ENCODE data around the gene ADAM12. TPM values are rescaled to one million over a fixed set of nuclear protein-coding genes. Genes with fewer than 3 reads are reported as not detected.

Gene ADAM12
- total RNA-seq, 1 experiment from 2014 or later = 0.24 TPM

DNA sequence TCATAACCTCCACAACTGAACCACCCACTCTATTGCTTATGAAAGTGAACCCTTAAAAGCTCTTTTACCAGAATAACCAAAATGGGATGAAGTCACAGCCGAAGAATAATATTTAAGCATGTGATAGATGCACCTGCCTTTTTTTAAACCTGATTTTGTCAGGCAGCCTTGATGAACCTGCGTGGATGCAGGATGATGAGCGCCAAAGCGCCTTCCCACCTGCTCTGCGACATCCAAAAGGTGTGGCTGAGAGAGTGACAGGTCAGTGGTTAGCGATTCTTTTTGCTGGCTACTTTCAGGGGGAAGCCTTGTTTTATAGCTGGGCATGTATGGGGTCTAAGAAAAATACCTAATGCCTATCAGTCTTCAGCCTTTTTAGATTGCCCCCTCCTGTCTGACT is 334.1 kb downstream of the ADAM12 start:
- no peak overlapping the region for H3K27ac Mint-ChIP-seq
- H3K4me1 Mint-ChIP-seq = peaks cover 5 to 15% of the 10 kb centered on the region in 2 experiments; a peak in 3 of 4 replicates

More for the DNA sequence above, 334.1 kb downstream of the ADAM12 start:
- no peak overlapping the region for H2AK5ac ChIP-seq (ENCODE audit: insufficient read length, low read length)
- TF ChIP-seq, protein P1, sequence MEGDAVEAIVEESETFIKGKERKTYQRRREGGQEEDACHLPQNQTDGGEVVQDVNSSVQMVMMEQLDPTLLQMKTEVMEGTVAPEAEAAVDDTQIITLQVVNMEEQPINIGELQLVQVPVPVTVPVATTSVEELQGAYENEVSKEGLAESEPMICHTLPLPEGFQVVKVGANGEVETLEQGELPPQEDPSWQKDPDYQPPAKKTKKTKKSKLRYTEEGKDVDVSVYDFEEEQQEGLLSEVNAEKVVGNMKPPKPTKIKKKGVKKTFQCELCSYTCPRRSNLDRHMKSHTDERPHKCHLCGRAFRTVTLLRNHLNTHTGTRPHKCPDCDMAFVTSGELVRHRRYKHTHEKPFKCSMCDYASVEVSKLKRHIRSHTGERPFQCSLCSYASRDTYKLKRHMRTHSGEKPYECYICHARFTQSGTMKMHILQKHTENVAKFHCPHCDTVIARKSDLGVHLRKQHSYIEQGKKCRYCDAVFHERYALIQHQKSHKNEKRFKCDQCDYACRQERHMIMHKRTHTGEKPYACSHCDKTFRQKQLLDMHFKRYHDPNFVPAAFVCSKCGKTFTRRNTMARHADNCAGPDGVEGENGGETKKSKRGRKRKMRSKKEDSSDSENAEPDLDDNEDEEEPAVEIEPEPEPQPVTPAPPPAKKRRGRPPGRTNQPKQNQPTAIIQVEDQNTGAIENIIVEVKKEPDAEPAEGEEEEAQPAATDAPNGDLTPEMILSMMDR (conservative IDR thresholded peaks at IDR 0.05) = no peak
- H2BK120ac ChIP-seq (ENCODE audit: low read depth, low read length, poor library complexity, severe bottlenecking) = no peak overlapping the region
- no peaks in the 10 kb centered on the region for H3K79me2 ChIP-seq (ENCODE audit: insufficient read depth, low read length)
- no peak overlapping the region for H2BK20ac ChIP-seq (ENCODE audit: low read depth, low read length, poor library complexity, severe bottlenecking)
- H2AFZ ChIP-seq (ENCODE audit: low read length) = no peak overlapping the region
- no peaks in the 10 kb centered on the region for H3K36me3 Mint-ChIP-seq (ENCODE audit: insufficient read depth in 1 of 3, low read depth in 3 of 3)
- no peaks in the 10 kb centered on the region for H3K27me3 ChIP-seq (ENCODE audit: insufficient read depth, low read length)
- H3T11ph ChIP-seq (ENCODE audit: low read length) = no peak overlapping the region
- H3K9ac ChIP-seq (ENCODE audit: extremely low read depth, insufficient read length, low read length) = no peak overlapping the region
- no CpG with 5 or more reads among the region's 6 CpGs for WGBS (ENCODE audit: extremely low coverage, insufficient read length, low lambda C conversion rate)
- no peaks in the 10 kb centered on the region for H3K4me1 ChIP-seq (ENCODE audit: insufficient read depth, low read length)
- no peak overlapping the region for H2BK5ac ChIP-seq (ENCODE audit: insufficient read length, low read length)
- DNase-seq = no peak
- no peak overlapping the region for H4K8ac ChIP-seq (replicated peaks; ENCODE audit: insufficient read length, low read depth, low read length)
- no peaks in the 10 kb centered on the region for H4K20me1 ChIP-seq (ENCODE audit: control insufficient read depth, insufficient read depth, insufficient read length)
- H4K5ac ChIP-seq (ENCODE audit: insufficient read length, low read depth, low read length) = no peak overlapping the region
- no peaks in the 10 kb centered on the region for H3K9me3 ChIP-seq (ENCODE audit: control insufficient read depth, low read depth, low read length)
- no peak overlapping the region for H3K56ac ChIP-seq (ENCODE audit: insufficient read length, low read depth, low read length)
- no peak overlapping the region for H3K18ac ChIP-seq (ENCODE audit: insufficient read length, low read depth, low read length)
- H3K9me3 Mint-ChIP-seq = no peaks in the 10 kb centered on the region
- no peak overlapping the region for H3K14ac ChIP-seq (ENCODE audit: insufficient read depth, low read length)
- H3K4ac ChIP-seq (ENCODE audit: low read depth, low read length) = no peak overlapping the region
- no peak overlapping the region for H2BK12ac ChIP-seq (ENCODE audit: insufficient read length, low read depth, low read length)
- H3K27ac ChIP-seq (ENCODE audit: insufficient read length, low read depth, low read length) = no peak overlapping the region
- no peak overlapping the region for H3K4me2 ChIP-seq (ENCODE audit: insufficient read depth, insufficient read length, low read length)
- H3K23ac ChIP-seq (ENCODE audit: insufficient read length, low read depth, low read length) = no peak overlapping the region
- H4K91ac ChIP-seq (ENCODE audit: insufficient read length, low read depth, low read length) = no peak overlapping the region
- no peak overlapping the region for H3K4me3 Mint-ChIP-seq
- no peak overlapping the region for H2BK15ac ChIP-seq (ENCODE audit: low read depth, low read length)
- H3K23me2 ChIP-seq (ENCODE audit: insufficient read length, low read depth, low read length, poor library complexity, severe bottlenecking) = no peaks in the 10 kb centered on the region
- no peaks in the 10 kb centered on the region for H3K79me1 ChIP-seq (ENCODE audit: insufficient read depth, low read depth, low read length, poor library complexity, severe bottlenecking)
- H3K27me3 Mint-ChIP-seq (ENCODE audit: low read depth) = no peaks in the 10 kb centered on the region

Measured in H9 (cell line).